Esophagus muscularis mucosa (tissue), 3 donors: ENCODE data around the gene RPL4.

Experiments
- CTCF ChIP-seq, 3 experiments: fragments of 200-600 bp in 2 of 3; fragments of 450-650 bp in 1 of 3; sonication (generic) in 2 of 3; IDR thresholded peaks; one replicate each; pipeline ENCODE4 v1.5.1; 2017 to 2019; ENCODE audit warnings: antibody characterized with exemption in 3 of 3, mild to moderate bottlenecking in 2 of 3, moderate library complexity in 1 of 3
- POLR2A ChIP-seq: fragments of 450-650 bp; IDR thresholded peaks from one replicate; pipeline ENCODE4 v1.6.1; 2017; ENCODE audit warnings: antibody characterized with exemption, moderate library complexity, mild to moderate bottlenecking, low read depth

- TF ChIP-seq POLR2A, result peak; percentile 97
- TF ChIP-seq CTCF (IDR thresholded peaks at IDR 0.05), result peak in 1 of 3 experiments; percentile 24
These were observed at the start of gene RPL4, which contains the start of gene ZWILCH for GRCh38 chr15:66504563-66505429.
